GM19455 (cell line): ENCODE results near the gene UBL7.
A peak's percentile ranks its signal among the peaks of the same experiment; 100 is the strongest.
"Not testable (repeated sequence)": the region's sequence is repeated elsewhere in the genome, so short reads cannot be mapped to it uniquely, and the experiment has no call there.

Experiments used
- ATAC-seq: cut with Tn5 transposase; IDR thresholded peaks from one replicate; pipeline ENCODE4 v1.9.1; 2021; ENCODE audit not compliant: unreplicated experiment

UBL7 gene, protein sequence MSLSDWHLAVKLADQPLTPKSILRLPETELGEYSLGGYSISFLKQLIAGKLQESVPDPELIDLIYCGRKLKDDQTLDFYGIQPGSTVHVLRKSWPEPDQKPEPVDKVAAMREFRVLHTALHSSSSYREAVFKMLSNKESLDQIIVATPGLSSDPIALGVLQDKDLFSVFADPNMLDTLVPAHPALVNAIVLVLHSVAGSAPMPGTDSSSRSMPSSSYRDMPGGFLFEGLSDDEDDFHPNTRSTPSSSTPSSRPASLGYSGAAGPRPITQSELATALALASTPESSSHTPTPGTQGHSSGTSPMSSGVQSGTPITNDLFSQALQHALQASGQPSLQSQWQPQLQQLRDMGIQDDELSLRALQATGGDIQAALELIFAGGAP

GRCh38 chr15:74460871-74461846, at the start of gene UBL7:
Gene UBL7 (minus strand): TSS chr15:74461160. CDS start chr15:74458867, 2,293 bp downstream.
- peak; percentile 78 for ATAC-seq

DNA sequence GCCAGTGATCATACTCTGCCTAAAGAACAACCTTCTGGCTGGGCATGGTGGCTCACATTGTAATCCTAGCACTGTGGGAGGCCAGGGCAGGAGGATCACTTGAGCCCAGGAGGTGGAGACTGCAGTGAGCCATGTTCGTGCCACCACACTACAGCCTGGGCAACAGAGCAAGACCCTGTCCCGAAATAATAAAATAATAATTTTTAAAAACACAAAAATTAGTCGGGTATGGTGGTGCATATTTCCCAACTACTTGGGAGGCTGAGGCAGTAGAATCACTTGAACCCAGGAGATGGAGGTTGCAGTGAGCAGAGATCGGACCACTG, 45.5 kb upstream of the UBL7 start:
- ATAC-seq: no peak

DNA sequence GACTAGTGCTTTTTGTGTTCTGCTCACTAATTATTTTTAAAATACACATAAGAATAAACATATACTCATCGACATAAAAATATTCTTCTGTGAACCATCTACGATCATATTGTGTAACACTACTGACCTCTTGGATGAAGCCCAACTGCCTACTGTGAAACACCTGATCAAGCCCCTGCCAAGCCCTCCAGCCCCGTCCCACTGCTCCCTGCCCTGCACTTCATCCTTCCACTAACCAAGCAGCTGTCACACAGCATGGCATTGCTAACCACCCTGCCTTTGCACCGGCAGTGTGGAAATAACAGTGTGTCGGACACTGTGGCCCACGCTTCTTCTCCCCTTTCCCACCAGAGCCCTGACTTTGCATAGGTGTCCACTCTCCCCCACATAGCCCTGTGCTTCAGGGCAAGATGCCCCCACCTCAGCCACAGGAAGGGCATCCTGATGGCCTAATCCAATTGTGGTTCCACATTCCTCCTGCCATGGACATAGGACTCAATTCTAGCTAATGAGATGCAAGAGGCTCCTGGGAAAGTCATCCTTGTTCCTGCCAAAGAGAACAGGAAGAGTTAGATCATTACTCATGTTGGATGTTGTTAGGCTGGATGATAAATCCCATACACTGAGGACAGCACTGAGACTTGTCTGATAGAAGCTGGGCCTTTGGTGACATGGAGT, 45.0 kb upstream of the UBL7 start:
- ATAC-seq: no peak

GRCh38 chr15:74504836-74505235, 43.9 kb upstream of the UBL7 start:
- no peak for ATAC-seq

- ATAC-seq: no peak
Observed at GRCh38 chr15:74504418-74504817, 43.5 kb upstream of the UBL7 start.

GRCh38 chr15:74502301-74502700, 41.3 kb upstream of the UBL7 start:
- ATAC-seq: no peak

DNA sequence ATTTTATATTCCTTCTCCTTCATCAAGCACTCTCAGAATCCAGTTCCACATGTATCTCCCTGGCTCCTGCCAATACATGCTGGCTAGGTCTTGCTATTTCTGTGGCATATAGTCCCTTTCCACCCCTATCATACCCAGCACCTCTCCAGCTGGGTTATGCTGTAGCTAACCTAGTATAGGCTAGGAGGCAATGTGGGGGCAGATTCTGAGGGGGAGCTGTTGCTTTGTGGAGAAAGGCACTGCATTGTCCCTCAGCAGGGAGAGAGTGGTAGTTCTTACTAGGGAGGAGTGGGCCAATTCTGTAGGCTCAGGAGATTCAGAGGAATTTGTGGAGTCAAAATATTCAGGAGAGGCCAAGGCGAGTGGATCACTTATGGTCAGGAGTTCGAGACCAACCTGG, 39.4 kb upstream of the UBL7 start:
- no peak for ATAC-seq

DNA sequence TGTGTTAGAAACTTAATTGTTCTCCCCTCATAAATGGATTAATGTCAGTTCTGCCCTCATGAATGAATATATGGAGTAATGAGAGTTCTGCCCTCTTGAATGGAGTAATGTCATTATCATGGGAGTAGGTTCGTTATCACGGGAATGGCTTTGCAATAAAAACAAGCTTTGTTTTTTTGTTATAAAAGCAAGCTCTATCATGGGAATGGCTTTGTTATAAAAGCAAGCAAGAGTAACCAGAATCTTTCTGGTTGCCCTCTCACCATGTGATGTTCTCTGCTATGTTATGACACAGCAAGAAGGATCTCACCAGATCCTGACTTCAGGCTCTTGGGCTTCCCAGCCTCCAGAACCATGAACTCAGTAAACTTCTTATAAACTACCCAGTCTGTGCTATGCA, 38.4 kb upstream of the UBL7 start:
- ATAC-seq: no peak

- ATAC-seq: no peak
Observed at GRCh38 chr15:74497584-74497983, 36.6 kb upstream of the UBL7 start.

- no peak for ATAC-seq
Observed at GRCh38 chr15:74496648-74497047, 35.7 kb upstream of the UBL7 start.

GRCh38 chr15:74490339-74490689, 29.4 kb upstream of the UBL7 start:
- no peak for ATAC-seq

GRCh38 chr15:74489518-74490338, 28.8 kb upstream of the UBL7 start:
- peak; percentile 53 for ATAC-seq

DNA sequence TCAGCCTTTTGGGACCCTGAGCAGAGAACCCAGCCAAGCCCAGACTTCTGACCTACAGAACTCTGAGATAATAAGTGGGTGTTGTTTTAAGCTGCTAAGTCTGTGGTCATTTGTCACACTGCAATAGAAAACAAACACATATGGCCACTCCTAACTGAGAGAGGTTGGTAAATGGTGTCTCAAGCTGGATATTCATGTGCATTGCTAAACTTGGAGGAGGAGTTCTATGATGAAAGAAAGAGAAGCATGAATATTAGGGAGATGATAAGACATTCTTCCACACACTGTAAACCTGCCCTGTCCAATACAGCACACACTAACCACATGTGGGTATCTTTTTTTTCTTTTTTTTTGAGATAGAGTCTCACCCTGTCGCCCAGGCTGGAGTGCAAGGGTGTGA, 27.8 kb upstream of the UBL7 start:
- ATAC-seq: no peak

GRCh38 chr15:74482661-74483060, 21.7 kb upstream of the UBL7 start:
- no peak for ATAC-seq

GRCh38 chr15:74480364-74480763, 19.4 kb upstream of the UBL7 start:
- ATAC-seq: not testable (repeated sequence)

DNA sequence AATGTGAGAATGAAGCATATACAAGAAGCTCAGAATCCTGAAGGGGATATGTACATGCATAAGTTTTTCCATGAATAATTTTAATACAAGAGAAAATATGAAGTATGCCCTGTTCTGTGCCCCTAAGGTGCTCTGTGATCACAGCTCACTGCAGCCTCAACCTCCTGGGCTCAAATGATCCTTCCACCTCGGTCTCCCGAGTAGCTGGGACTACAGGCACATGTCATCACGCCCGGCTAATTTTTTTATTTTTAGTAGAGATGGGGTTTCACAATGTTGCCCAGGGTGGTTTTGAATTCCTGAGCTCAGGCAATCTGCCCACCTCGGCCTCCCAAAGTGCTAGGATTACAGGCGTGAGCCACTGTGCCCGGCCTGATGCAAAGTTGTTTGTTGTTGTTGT, 10.7 kb upstream of the UBL7 start:
- not testable (repeated sequence) for ATAC-seq

GRCh38 chr15:74470631-74471395, 9.9 kb upstream of the UBL7 start:
- no peak for ATAC-seq

- ATAC-seq: no peak
Observed at GRCh38 chr15:74468341-74469032, 7.5 kb upstream of the UBL7 start.

GRCh38 chr15:74466570-74466969, 5.6 kb upstream of the UBL7 start:
- no peak for ATAC-seq
